Chondrocyte (in vitro differentiated cells): ENCODE measurements around the gene ACTR3. TPM values are rescaled to one million over a fixed set of nuclear protein-coding genes. Genes with fewer than 3 reads are reported as not detected.

Source experiments
- DNase-seq: peaks from one replicate; pipeline ENCODE4 v3.0.0; 2021; ENCODE audit warnings: mixed read lengths, low spot score
- H3K27ac Mint-ChIP-seq: one replicate; pipeline ENCODE4 v1.8.0; 2021; ENCODE audit warnings: mild to moderate bottlenecking, moderate library complexity, mixed read lengths; ENCODE audit not compliant: unreplicated experiment
- H3K27me3 Mint-ChIP-seq: 2 replicates; pipeline ENCODE4 v1.8.0; 2021; ENCODE audit warnings: low read depth, mixed read lengths
- H3K36me3 Mint-ChIP-seq: 2 replicates; pipeline ENCODE4 v1.8.0; 2021; ENCODE audit warnings: low read depth, mixed read lengths
- H3K4me1 Mint-ChIP-seq: 2 replicates; pipeline ENCODE4 v1.8.0; 2021; ENCODE audit warnings: low read depth, mild to moderate bottlenecking, mixed read lengths
- H3K4me3 Mint-ChIP-seq: one replicate; pipeline ENCODE4 v1.8.0; 2021; ENCODE audit warnings: mild to moderate bottlenecking, moderate library complexity, mixed read lengths; ENCODE audit not compliant: unreplicated experiment
- H3K9me3 Mint-ChIP-seq: 2 replicates; pipeline ENCODE4 v1.8.0; 2021; ENCODE audit warnings: low read depth, mixed read lengths
- CTCF ChIP-seq: fragments of 200-600 bp; sonication (generic); IDR thresholded peaks from 2 replicates; pipeline ENCODE4 v1.5.0; 2021; ENCODE audit warnings: antibody characterized with exemption, mild to moderate bottlenecking, moderate library complexity
- total RNA-seq: library from RNA; stranded (reverse); gene quantifications from 3 replicates; pipeline ENCODE4 v1.2.1, GENCODE V29; 2021

The ACTR3 gene
- total RNA-seq, 1 donor from 2014 or later = 434 TPM

DNA sequence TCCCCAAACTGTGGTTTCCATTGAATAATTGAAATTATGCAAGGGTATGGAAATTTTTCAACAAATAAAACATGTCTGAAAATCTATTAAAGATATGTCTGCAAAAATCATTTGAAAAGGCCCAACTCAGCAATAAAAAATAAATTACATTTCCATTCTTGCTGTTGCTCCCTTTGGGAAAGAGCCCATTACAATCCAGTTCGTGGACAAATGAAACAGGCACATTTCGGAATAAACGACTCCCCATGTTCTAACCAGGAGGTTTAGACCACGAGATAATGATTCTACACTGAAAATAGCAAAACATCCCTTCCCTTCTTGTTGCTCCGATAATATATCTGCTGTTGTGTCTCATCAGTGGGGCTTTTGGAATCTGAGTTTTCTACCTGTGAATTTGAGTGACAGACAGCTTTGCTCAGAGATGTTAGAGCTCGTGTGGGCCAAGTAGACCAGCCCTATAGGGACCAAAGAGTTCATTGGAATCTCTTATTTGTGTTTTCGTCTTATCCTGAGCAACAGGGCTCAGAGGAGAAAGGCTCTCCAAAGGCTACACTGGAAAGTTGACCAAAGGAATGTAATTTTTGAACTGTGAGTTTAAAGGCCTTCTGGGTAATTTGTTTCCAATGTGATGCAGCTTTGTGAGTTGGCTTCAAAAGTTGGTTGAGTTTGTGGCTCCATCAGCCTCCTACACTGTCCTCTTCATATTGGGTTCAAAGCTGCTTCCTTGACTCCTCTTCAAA is 119.5 kb downstream of the ACTR3 start:
- no peak for DNase-seq
- no peaks in the 10 kb centered on the region for H3K27me3 Mint-ChIP-seq
- H3K9me3 Mint-ChIP-seq = no peaks in the 10 kb centered on the region
- H3K4me3 Mint-ChIP-seq = no peak overlapping the region
- H3K27ac Mint-ChIP-seq = no peak overlapping the region
- H3K36me3 Mint-ChIP-seq = peaks cover 1% of the 10 kb centered on the region
- no peak for TF ChIP-seq CTCF
- no peaks in the 10 kb centered on the region for H3K4me1 Mint-ChIP-seq

GRCh38 chr2:114010001-114010400 is 120.1 kb downstream of the ACTR3 start:
- H3K36me3 Mint-ChIP-seq = peaks cover 1% of the 10 kb centered on the region
- no peaks in the 10 kb centered on the region for H3K27me3 Mint-ChIP-seq
- no peaks in the 10 kb centered on the region for H3K9me3 Mint-ChIP-seq
- TF ChIP-seq CTCF = no peak
- no peak for DNase-seq
- H3K4me3 Mint-ChIP-seq = no peak overlapping the region
- no peak overlapping the region for H3K27ac Mint-ChIP-seq
- H3K4me1 Mint-ChIP-seq = no peaks in the 10 kb centered on the region

- Mint-ChIP-seq H3K36me3 (no peaks in the 10 kb centered on the region), H3K4me1 (no peaks in the 10 kb centered on the region), H3K9me3 (no peaks in the 10 kb centered on the region), H3K27ac (no peak overlapping the region), H3K4me3 (no peak overlapping the region), H3K27me3 (peaks cover 6% of the 10 kb centered on the region)
- DNase-seq = no peak
- TF ChIP-seq CTCF = no peak
Observed at GRCh38 chr2:114011713-114012112, 121.8 kb downstream of the ACTR3 start.

Other genes starting within 250 kb of the ACTR3 start
- gene SLC35F5, start 133.4 kb upstream of the ACTR3 start, total RNA-seq = 139 to 144 TPM (median 142 TPM) in 3 replicates